Astrocyte of the cerebellum (primary cell): Measurements from ENCODE around the gene NXT1.

ENCODE experiments used
- DNase-seq: peaks from one replicate; pipeline ENCODE4 v3.0.0-alpha.2; 2011; ENCODE audit warnings: low read depth
- H3K4me3 ChIP-seq: 2 replicates; pipeline ENCODE4 v1.5.1; 2011; ENCODE audit warnings: mild to moderate bottlenecking, low read depth, low read length, moderate library complexity
- CTCF ChIP-seq: IDR thresholded peaks from 2 replicates; pipeline ENCODE4 v1.5.1; 2012; ENCODE audit warnings: low read length, low read depth, moderate library complexity, mild to moderate bottlenecking; ENCODE audit errors: missing control alignments
- in situ Hi-C: cut with HindIII; loops from 2 replicates; pipeline ENCODE4 v1.10.0; 2017; ENCODE audit warnings: low sequenced_read_pairs

The NXT1 gene

GRCh38 chr20:23404196-23404595 lies 53.6 kb downstream of the NXT1 start:
- in situ Hi-C loops = no loop called here
- H3K4me3 ChIP-seq = no peak overlapping the region
- no peak for TF ChIP-seq CTCF
- DNase-seq = no peak
